NCI-H2029 treated with DMSO at 0.1 percent for 48 hours (cell line): ENCODE results near the gene UCMA.
"Not testable (repeated sequence)": the region's sequence is repeated elsewhere in the genome, so short reads cannot be mapped to it uniquely, and the experiment has no call there.

Experiments
- DNase-seq: peaks from one replicate; lab custom pipeline; 2025; lab: John Stamatoyannopoulos, UW

The UCMA gene, protein sequence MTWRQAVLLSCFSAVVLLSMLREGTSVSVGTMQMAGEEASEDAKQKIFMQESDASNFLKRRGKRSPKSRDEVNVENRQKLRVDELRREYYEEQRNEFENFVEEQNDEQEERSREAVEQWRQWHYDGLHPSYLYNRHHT

DNA sequence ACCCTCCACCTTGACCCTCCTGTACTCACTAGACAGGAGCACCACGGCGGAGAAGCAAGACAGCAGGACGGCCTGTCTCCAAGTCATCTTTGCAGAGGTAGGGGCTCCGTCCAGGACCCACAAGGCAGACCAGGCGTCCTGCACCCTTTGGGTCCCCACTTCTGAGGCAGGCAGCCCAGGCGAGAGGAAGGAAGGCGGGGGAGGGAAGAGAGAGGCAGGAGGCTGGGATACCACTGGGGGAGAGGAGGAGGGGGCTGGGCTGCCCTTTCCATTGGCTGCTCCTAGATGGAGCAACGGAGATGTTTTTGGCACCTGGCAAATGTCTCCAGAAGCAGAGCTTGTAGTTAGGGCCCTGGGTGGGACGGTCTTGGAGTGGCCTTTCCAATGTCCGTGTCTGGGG lies at the start of gene UCMA:
Gene UCMA (minus strand): TSS at position 203 of the 400 bp plus-strand sequence. CDS start 116 bp downstream, at position 87.
- no peak for DNase-seq

DNA sequence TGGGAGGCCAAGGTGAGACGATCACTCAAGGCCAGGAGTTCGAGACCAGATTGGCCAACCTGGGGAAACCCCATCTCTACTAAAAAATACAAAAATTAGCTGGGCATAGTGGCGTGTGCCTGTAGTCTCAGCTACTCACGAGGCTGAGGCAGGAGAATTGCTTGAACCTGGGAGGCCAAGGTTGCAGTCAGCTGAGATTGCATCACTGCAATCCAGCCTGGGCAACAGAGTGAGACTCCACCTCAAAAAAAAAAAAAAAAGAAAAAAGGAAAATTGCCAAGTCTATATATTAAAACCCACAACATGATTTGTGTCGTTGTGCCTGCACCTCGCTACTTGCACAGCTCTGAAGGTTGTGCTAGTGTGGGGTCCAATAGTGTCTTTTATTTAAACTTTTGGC lies 48.2 kb upstream of the UCMA start:
- not testable (repeated sequence) for DNase-seq

DNA sequence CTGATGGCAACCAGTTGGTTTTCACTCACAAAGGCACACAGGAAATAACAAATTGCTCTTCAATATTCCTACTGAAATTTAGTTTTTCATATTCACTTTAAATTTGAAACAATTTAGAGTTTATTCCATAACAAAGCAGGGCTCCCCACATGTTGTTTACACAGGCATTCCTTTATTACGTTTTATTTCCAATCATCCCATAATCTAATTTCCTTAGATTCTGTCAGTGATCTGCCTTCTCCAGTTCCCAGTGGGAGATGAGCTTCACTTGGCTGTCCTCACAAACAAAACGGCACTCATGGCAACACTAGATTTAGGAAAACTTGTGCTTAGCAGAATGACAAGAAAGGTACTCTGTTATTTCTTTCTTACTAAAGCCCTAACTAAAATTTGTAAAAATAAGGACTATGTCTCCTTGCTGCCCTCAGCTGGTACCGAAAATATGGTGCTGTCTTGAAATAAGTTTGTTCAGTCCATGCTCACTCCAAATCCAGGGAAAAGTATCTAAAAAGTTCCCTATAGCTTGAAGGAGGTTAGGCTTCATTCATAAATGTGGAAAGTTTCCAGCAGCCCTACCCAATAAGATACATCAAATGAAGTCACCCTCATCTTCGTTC lies 42.7 kb upstream of the UCMA start:
- DNase-seq: no peak

DNA sequence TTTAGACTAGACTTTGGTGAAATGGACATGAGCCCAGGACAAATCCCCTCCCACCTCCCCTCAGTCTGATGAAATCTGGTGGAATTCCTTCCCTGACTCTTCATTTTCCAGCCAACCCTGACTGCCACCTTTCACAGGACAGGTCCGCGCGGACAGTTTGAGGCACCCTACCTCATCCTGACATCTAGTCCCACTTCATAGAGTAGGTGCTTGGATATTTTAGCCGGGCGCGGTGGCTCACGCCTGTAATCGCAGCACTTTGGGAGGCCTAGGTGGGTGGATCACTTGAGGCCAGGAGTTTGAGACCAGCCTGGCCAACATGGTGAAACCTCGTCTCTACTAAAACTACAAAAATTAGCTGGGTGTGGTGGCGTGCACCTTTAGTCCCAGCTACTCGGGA lies 42.0 kb upstream of the UCMA start:
- DNase-seq: not testable (repeated sequence)

DNA sequence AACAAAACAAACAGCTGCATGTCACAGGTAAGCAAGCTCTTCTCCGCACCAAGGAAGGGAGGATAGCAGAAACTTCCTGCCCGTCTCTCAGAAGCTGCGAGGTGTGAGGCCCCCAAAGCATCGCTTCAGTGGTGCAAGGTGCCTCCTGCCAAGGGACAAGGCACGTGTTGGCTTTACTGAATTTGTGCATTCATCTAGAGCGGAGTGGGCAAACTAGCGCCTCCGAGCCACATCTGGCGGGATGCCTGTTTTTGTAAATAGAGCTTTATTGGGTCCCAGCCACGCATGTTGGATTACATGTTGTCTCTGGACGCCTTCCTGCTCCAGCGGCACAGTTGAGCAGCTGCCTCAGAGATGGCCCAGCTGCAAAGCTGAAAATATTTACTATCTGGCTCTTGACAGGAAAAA lies 38.0 kb upstream of the UCMA start:
- DNase-seq: peak; percentile 20

DNA sequence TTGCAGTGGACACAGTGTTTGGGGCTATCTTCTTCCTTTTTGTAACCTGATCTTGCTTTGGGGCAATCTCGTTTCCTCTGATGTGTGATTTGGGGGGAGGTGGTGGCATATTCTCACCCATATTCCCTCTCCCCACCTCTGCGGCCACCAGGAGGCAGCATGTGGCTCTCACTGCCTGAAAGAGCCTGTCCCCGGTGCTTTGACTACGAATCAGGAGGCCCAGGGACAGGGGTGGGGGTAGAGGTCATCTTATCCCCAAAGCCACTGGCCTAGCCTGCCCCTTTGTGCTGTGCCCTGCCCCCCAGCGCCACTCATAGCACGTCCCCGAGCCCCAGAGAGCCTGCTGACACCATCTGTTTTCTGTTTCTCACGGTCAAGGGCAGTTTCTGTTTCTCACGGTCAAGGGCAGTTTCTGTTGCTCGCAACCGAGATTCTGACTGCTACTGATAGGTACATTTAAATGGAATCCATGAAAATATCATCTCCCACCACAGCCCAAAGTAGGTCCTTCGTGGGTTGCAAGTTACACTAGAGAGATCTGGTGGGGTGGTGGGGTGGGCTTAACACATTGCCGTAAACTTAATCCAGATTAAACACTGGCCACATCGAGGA lies 37.5 kb upstream of the UCMA start:
- no peak for DNase-seq

DNA sequence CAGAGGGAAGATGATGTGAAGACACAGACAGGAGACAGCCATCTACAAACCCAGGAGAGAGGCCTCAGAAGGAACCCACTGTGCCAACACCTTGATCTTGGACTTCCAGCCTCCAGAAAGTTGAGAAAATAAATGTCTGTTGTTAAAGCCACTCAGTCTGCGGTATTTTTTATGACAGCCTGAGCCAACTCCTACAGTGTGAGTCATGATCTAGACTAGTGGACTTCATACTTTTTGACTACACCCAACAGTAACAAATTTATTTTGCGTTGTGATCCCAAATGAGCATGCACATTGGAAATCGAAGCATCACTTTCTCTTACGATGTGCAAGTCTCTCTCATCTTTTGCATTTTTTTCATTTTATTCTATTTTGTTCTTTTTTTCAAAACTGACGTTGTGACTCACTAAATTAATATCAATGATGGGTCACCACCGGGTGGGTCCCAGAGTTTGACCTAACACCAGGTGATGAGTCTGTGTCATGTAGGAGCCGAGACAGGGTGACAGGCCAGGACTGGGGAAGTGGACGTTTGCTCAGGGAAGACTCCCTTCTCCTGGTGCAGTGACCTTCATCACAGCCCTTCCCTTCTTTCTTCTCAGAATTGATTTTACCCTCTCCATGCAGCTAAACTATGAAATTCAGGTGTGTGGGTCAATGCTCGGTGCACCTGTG lies 36.8 kb upstream of the UCMA start:
- no peak for DNase-seq

DNA sequence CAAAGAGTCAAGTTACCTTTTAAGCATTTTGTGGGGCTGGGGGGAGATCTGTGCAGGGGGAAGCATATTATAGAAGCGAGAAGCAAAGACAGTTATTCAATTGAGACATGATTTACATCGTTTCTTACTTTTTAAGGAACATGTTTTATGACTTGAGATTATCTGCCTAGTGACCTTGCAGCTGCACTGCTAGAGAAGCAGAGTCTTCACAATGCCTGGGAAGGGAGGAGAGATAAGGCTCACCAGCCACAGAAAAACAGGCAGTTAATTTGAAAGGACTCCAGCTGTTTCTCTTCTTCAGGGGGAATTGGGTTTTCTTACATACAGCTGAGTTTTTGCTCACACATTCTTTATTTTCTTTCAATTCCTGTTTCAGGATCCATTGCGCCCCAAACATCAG lies 34.7 kb upstream of the UCMA start:
- DNase-seq: no peak

DNA sequence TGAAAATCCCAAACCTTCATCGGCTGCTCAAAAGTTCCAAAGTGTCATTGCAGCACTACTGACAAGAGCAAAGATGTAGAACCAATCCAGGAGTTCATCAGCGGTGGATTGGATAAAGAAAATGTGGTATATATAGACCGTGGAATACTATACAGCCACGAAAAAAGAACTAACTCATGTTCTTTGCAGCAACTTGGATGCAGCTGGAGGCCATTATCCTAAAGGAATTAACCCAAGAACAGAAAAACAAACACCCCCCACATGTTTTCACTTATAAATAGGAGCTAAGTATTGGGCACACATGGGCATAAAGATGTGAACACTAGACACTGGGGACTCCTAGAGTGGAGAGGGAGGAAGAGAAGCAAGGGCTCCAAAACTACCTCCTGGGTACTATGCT lies 34.1 kb upstream of the UCMA start:
- no peak for DNase-seq

DNA sequence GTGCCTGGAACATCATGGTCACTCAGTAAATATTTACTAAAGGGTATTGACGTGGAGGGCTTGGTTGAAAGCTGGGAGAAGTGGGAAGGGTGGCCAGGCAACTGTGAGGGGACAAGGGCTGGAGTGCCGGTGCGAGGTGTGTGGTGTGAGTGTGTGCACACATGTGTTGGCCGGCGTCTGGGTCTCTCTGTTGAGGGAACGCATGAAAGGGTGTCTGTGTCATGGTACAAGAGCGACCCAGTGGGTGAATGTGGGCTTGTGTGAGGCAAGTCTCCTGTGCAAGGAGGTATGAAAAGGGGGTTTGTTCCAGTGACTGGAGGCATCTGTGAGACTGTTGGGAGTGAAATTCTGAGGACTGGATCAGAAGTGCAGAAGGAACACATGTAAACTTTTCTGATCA lies 29.4 kb upstream of the UCMA start:
- no peak for DNase-seq

DNA sequence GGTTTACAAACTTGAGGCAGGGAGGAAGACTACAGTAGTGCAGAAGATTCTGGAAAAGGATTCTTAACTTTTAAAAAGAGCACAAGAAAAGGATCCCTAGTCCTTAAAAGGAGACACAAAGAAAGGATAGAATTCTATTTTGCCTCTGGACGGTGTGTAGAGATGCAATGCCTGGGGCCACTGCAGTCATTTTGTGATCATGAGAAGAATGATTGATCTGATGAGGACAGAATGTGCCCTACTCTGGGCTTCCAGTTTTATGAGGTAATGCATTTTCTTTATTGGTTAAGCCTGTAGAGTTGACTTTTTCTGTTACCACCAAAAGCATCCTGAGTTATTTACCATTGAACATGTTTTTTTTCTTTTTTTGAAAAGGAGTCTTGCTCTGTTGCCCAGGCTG lies 28.3 kb upstream of the UCMA start:
- no peak for DNase-seq

DNA sequence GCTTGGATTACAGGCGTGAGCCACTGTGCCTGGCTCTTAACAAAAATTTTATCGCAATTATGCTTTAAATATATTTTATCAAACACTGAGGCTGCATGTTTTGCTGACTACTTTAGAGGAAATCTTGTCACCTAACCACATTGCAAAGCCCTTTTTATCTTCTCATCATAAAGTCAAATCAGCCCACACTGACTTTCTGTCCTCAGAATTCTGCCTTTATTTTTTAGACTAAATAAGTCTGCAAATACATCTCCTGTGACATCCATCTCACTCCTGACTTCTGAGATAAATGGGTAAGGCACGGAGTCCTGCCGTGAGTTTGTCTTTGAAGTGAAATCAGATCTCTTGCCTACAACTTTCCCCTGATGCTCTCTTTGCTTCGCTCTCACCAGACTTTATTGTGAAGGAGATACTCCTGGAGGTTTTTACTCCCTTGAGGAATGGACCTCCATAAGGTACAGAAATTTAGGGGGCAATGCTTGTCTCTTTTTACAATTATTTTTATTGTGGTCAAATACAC lies 23.5 kb upstream of the UCMA start:
- DNase-seq: no peak

DNA sequence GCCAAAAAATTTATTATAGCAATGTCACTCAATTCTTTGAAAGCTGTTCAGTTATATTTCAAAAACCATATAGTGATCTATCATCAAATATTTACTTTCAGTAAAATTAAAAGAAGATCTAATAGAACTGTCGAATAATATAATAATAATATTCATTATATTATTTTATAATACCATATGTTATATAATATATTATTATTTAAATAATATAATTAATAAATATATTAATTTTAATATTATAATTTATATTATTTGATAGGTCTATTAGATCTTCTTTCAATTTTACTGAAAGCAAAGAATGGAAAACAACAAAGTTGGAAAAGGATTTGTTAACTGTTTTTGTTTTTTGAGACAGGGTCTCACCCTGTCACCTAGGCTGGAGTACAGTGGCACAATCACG lies 22.5 kb upstream of the UCMA start:
- no peak for DNase-seq

DNA sequence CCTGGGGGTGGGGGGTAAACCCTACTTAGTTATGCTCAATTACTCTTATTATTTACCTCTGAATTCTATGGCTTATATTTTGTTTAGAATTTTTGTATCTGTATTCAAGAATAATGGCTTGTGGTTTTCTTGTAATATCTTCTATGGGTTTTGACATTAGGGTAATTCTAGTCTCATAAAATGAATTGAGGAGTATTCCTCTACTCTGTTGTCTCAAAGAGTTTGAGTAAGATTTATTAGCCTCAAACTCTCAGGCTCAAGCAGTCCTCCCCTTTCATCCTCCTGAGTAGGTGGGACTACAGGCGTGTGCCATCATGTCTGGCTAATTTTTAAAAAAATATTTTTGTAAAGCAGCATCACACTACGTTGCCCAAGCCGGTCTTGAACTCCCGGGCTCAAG lies 19.6 kb upstream of the UCMA start:
- DNase-seq: no peak

DNA sequence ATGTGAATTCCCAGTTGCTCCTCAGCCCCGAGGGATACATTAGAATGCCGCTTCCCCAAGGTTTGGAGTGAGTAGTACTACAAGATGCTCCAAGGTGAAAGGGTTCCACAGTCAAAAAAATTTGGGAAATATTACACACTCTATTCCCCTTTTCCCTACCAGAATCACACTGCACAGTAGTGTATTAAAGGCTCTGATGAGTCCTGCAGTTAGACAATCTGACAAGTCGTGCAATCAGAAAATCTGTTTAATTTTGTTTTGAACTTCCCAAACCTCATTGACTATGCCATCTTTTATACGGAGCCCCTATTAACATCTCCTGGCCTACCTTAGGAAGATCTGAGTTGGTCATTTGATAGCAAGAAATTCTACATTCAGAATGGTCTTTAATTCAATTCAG lies 13.6 kb upstream of the UCMA start:
- DNase-seq: no peak

DNA sequence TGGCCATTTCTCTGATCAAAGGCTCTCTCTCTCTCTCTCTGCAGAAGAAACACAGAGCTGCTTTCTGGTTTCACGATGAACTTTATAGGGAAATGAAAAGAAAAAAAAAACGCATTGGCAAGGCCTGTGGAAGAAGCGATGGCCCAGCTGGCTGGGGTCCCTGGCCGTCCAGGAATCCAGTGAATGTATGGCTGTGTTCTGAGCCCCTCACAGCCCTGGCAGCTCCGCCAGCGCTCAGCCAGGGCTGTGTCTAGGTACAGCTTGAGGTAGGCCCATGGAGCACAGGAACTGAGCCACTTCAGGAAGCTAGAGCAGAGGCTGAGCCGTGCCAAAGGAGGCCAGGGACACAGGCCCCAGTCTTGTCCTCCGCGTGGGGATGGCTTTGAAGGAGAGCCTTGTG lies 13.1 kb upstream of the UCMA start:
- no peak for DNase-seq

DNA sequence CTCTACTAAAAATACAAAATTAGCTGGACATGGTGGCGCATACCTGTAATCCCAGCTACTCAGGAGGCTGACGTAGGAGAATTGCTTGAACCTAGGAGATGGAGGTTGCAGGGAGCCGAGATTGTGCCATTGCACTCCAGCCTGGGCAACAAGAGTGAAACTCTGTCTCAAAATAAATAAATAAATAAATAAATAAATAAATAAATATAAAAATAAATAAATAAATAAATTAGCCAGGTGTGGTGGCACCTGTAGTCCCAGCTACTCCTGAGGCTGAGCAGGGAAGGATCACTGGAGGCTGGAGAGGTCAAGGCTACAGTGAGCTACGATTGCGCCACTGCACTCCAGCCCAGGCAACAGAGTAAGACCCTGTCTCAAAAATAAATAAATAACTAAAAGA lies 8.1 kb upstream of the UCMA start:
- DNase-seq: not testable (repeated sequence)

DNA sequence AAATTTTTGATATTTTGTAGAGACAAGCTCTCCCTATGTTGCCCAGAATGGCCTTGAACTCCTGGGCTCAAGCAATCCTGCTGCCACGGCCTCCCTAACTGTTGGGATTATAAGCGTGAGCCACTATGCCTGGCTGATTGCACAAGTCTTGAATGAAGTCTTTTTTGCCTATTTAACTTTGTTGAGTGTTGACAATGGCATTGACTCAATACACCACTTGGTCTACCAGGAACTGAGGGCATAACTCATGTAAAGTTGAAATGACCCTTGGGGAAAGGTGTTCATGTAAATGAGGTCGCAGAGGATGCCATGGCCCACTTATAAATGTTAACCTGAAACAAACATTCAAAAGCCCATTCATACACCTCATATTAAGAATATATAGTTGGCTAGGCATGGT lies 7.4 kb upstream of the UCMA start:
- DNase-seq: no peak

DNA sequence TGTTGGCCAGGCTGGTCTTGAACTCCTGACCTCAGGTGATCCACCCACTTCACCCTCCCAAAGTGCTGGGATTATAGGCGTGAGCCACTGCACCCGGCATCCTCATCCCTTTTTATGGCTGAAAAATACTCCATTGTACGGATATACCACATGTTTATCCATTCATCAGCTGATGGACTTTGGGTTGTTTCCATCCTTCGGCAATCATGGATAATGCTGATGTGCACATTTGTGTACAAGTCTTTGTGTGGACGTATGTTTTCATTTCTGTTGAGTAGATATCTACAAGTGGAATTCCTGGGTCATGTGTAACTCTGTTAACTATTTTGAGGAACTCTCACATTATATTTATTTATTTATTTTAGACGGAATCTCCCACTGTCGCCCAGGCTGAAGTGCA lies 5.7 kb upstream of the UCMA start:
- no peak for DNase-seq

DNA sequence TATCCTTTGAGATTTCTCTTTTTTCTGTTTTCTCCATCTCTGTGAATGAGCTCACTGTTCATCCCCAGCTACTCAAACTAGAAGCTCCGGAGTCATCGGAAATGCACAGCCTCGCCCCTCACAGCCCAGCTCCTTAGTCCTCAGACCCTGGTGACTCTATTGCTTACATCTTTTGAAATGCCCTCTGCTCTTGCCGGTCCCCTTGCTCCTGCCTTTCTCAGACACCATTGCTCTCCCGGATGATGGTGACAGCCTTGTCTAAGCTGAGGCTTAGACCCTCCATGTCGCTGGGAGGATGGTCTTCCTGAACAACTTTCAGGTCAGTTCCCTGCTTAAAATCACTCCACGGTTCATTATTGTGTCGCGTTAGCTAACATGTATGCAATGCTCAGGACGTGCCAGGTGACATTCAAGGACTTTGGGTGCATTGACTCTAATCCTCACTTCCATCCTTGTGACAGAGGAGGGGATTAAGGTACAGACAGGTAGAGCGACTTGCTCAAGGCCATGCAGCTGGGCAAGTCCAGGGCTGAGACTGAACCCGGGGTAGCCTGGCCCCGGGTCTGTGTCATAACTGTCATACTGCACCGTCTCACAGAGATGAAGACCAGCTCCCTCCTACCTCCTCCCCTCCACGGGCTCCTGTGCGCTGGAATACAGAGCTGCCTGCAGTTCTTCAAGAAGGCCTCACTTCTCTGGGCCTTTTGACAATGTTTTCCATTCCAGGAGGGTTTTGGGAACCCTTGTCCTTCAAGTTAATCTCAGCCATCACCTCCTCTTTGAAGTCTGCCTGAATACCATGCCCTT lies 4.3 kb upstream of the UCMA start:
- no peak for DNase-seq

DNA sequence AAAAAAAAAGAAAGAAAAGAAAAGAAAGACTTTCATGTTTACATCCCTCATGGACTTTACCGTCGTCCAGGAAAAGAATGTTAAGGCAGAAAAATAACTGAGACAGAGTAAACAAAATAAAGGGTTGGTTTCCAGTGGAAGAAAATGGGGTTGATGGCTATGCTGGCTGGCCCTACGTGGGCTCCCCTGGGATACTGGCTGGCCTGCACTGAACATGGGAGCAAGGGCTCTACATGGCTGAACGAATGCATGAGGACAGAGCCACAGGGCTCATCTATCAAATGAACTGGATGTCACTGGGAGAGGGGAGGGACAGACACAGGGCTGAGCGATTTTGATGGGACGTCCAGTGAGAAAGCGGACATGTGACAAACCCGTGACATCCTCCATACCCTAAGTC lies 2.5 kb upstream of the UCMA start:
- no peak for DNase-seq

DNA sequence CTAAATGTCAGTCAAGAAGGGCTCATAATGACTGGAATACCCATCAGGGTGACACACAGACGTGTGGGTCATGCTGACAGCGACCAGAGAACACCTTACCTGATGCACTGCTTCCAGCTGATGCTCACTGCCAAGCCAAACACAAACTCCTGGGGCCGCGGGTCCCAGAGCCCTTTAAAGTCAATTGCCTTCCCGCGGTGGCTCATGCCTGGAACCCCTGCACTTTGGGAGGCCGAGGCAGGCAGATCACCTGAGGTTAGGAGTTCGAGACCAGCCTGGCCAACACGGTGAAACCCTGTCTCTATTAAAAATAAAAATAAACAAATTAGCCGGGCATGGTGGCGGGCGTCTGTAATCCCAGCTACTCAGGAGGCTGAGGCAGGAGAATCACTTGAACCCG lies 562 bp upstream of the UCMA start:
- not testable (repeated sequence) for DNase-seq
